Right lobe of liver (tissue), 6 donors: ENCODE results near the gene USP9X. TPM values are rescaled to one million over a fixed set of nuclear protein-coding genes. Genes with fewer than 3 reads are reported as not detected.

Source experiments
- ATAC-seq, 4 donors: fragments of 200-7000 bp; cut with Tn5 transposase; one replicate each; pipeline ENCODE4 v1.9.1; 2020; ENCODE audit warnings: mild to moderate bottlenecking in 4 of 4, moderate library complexity in 4 of 4
- DNase-seq, 3 donors: peaks; one replicate each; pipeline ENCODE4 v3.0.0-alpha.2; 2020
- H3K27ac ChIP-seq, 3 donors: fragments of 200-600 bp; one replicate each; pipeline ENCODE4 v1.8.0; 2022
- H3K27me3 ChIP-seq, 2 donors: fragments of 200-600 bp; one replicate each; pipeline ENCODE4 v1.8.0; 2022
- H3K36me3 ChIP-seq, 4 donors: fragments of 200-600 bp; sonication (generic) in 1 of 4; one replicate each; pipeline versions ENCODE4 v1.5.1 to v1.8.0; 2017 to 2022; ENCODE audit warnings: control low read depth in 1 of 4
- H3K4me1 ChIP-seq, 4 donors: fragments of 200-600 bp; sonication (generic) in 1 of 4; one replicate each; pipeline versions ENCODE4 v1.5.1 to v1.8.0; 2017 to 2022; ENCODE audit warnings: control low read depth in 1 of 4
- H3K4me3 ChIP-seq, 3 donors: fragments of 200-600 bp; one replicate each; pipeline ENCODE4 v1.8.0; 2022
- H3K9me3 ChIP-seq, 4 donors: fragments of 200-600 bp; sonication (generic) in 1 of 4; one replicate each; pipeline versions ENCODE4 v1.5.1 to v1.8.0; 2017 to 2022; ENCODE audit warnings: control low read depth in 1 of 4
- CTCF ChIP-seq, 4 donors: fragments of 200-600 bp in 3 of 4; fragments of 450-650 bp in 1 of 4; IDR thresholded peaks; one replicate each; pipeline versions ENCODE4 v1.5.1 to v1.8.0; 2016 to 2022; ENCODE audit warnings: antibody characterized with exemption in 4 of 4, mild to moderate bottlenecking in 2 of 4
- POLR2A ChIP-seq: fragments of 450-650 bp; IDR thresholded peaks from one replicate; pipeline ENCODE4 v1.6.1; 2017; ENCODE audit warnings: antibody characterized with exemption, mild to moderate bottlenecking
- WGBS: methylation state at CpG from one replicate; pipeline ENCODE4 v1.1.6; 2018; ENCODE audit warnings: low coverage, low lambda C conversion rate; ENCODE audit not compliant: insufficient coverage; ENCODE audit errors: missing lambda C conversion rate; 5-methylcytosine and 5-hydroxymethylcytosine counted together
- intact Hi-C, 2 donors: fragments of 100-400 bp; cut with DNase I; formaldehyde crosslinking; loops; one replicate each; pipeline versions ENCODE4 v1.11.2 to v1.14.1; 2022
- total RNA-seq, 6 experiments: library from RNA; depleted of rRNA in 2 of 6; stranded (reverse); fragments of >200 nt in 2 of 6; fragmentation: NEBNext Ultra II Directional in 3 of 6; extraction: Animal tissue kit (Norgen Biotek cat#: 25700) in 3 of 6; gene quantifications; one replicate each; pipeline versions ENCODE4 v1.1.0 to v1.2.4, GENCODE V29; 2016 to 2023
- donor health status: DM: no; HTN: yes; CAD: no.
- donor health status: DM: no; HTN: no; CAD: no.
- donor health status: DM: no; HTN: no; CAD: no.
- donor health status: DM: no; HTN: yes; CAD: no.
- donor health status: DM: no; HTN: yes; CAD: no.

Gene USP9X
- total RNA-seq, 6 experiments from 2014 or later = 53.5 to 76.2 (median 63.1) TPM

- H3K4me3 ChIP-seq = no peak overlapping the region
- H3K36me3 ChIP-seq = peaks cover 0 to 30% (median 13%) of the 10 kb centered on the region in 4 donors
- H3K27ac ChIP-seq = no peak overlapping the region
- H3K9me3 ChIP-seq = no peaks in the 10 kb centered on the region
- DNase-seq (no peak), ATAC-seq (peak in 1 of 4 donors; percentile 14)
- H3K4me1 ChIP-seq = no peaks in the 10 kb centered on the region
- intact Hi-C loops = no loop called here
- TF ChIP-seq CTCF (IDR thresholded peaks at IDR 0.05) (no peak), POLR2A (no peak)
- no peaks in the 10 kb centered on the region for H3K27me3 ChIP-seq
Measured at GRCh38 chrX:41176263-41176662, 91.0 kb downstream of the USP9X start.

- ATAC-seq (no peak), DNase-seq (no peak)
- TF ChIP-seq CTCF (IDR thresholded peaks at IDR 0.05) (no peak), POLR2A (no peak)
- intact Hi-C loops = no loop called here
- no peaks in the 10 kb centered on the region for H3K27me3 ChIP-seq
- no peak overlapping the region for H3K27ac ChIP-seq
- H3K9me3 ChIP-seq = no peaks in the 10 kb centered on the region
- 90% methylated on average over 3 of the region's 3 CpGs for WGBS
- peaks cover 0 to 20% (median 10%) of the 10 kb centered on the region in 4 donors for H3K36me3 ChIP-seq
- H3K4me3 ChIP-seq = no peak overlapping the region
- H3K4me1 ChIP-seq = no peaks in the 10 kb centered on the region
Measured at GRCh38 chrX:41177297-41177696, 92.1 kb downstream of the USP9X start.

GRCh38 chrX:41178201-41178600 lies 93.0 kb downstream of the USP9X start:
- Histone ChIP-seq H3K4me1 (no peaks in the 10 kb centered on the region), H3K27ac (no peak overlapping the region), H3K36me3 (peaks cover 0 to 11% (median 4%) of the 10 kb centered on the region in 4 donors), H3K9me3 (no peaks in the 10 kb centered on the region), H3K27me3 (no peaks in the 10 kb centered on the region), H3K4me3 (no peak overlapping the region)
- ATAC-seq (no peak), DNase-seq (no peak)
- intact Hi-C loops = no loop called here
- TF ChIP-seq POLR2A (no peak), CTCF (IDR thresholded peaks at IDR 0.05) (no peak)
- WGBS = 73% methylated on average over 7 of the region's 7 CpGs

GRCh38 chrX:41180194-41180908 lies 95.1 kb downstream of the USP9X start:
- intact Hi-C loops = no loop called here
- Histone ChIP-seq H3K9me3 (no peaks in the 10 kb centered on the region), H3K36me3 (peaks cover 0 to 18% (median 7%) of the 10 kb centered on the region in 4 donors), H3K4me3 (no peak overlapping the region), H3K27me3 (no peaks in the 10 kb centered on the region), H3K27ac (no peak overlapping the region), H3K4me1 (no peaks in the 10 kb centered on the region)
- TF ChIP-seq POLR2A = no peak
- TF ChIP-seq CTCF (IDR thresholded peaks at IDR 0.05) = peak; percentile 61 to 77 (median 76)
- 25% methylated on average over 5 of the region's 5 CpGs for WGBS
- peak; percentile 58 to 79 (median 74) for ATAC-seq
- peak in 1 of 3 donors; percentile 31 for DNase-seq
